ACC112 (cell line): Measurements from ENCODE around the gene TMPRSS9.
"Not testable (repeated sequence)": the region's sequence is repeated elsewhere in the genome, so short reads cannot be mapped to it uniquely, and the experiment has no call there.

Source experiments
- H2AFZ ChIP-seq: fragments of 200-600 bp; sonication (generic); one replicate; pipeline ENCODE4 v1.6.0; 2017; ENCODE audit warnings: antibody characterized with exemption, low read length; ENCODE audit not compliant: unreplicated experiment
- H3K27ac ChIP-seq: fragments of 200-600 bp; sonication (generic); 2 replicates; pipeline ENCODE4 v1.5.1; 2014; ENCODE audit warnings: low read depth, mild to moderate bottlenecking, antibody characterized with exemption, low read length, moderate library complexity
- H3K27me3 ChIP-seq: fragments of 200-600 bp; sonication (generic); 2 replicates; pipeline ENCODE4 v1.6.1; 2014; ENCODE audit warnings: mild to moderate bottlenecking, antibody characterized with exemption, low read length, moderate library complexity, mixed read lengths; ENCODE audit not compliant: insufficient read depth
- H3K36me3 ChIP-seq: fragments of 200-600 bp; sonication (generic); 2 replicates; pipeline ENCODE4 v1.6.1; 2016; ENCODE audit warnings: mild to moderate bottlenecking, antibody characterized with exemption, low read length, moderate library complexity, mixed read lengths; ENCODE audit not compliant: insufficient read depth
- H3K4me1 ChIP-seq: fragments of 200-600 bp; sonication (generic); one replicate; pipeline ENCODE4 v1.6.1; 2016; ENCODE audit warnings: low read length, mixed read lengths; ENCODE audit not compliant: insufficient read depth, unreplicated experiment, control insufficient read depth
- H3K4me3 ChIP-seq: fragments of 200-600 bp; sonication (generic); 2 replicates; pipeline ENCODE4 v1.5.1; 2014; ENCODE audit warnings: mild to moderate bottlenecking, low read depth, low read length
- H3K79me2 ChIP-seq: fragments of 200-600 bp; sonication (generic); one replicate; pipeline ENCODE4 v1.6.0; 2016; ENCODE audit warnings: low read length; ENCODE audit not compliant: control insufficient read depth, unreplicated experiment, insufficient read depth

TMPRSS9 gene

DNA sequence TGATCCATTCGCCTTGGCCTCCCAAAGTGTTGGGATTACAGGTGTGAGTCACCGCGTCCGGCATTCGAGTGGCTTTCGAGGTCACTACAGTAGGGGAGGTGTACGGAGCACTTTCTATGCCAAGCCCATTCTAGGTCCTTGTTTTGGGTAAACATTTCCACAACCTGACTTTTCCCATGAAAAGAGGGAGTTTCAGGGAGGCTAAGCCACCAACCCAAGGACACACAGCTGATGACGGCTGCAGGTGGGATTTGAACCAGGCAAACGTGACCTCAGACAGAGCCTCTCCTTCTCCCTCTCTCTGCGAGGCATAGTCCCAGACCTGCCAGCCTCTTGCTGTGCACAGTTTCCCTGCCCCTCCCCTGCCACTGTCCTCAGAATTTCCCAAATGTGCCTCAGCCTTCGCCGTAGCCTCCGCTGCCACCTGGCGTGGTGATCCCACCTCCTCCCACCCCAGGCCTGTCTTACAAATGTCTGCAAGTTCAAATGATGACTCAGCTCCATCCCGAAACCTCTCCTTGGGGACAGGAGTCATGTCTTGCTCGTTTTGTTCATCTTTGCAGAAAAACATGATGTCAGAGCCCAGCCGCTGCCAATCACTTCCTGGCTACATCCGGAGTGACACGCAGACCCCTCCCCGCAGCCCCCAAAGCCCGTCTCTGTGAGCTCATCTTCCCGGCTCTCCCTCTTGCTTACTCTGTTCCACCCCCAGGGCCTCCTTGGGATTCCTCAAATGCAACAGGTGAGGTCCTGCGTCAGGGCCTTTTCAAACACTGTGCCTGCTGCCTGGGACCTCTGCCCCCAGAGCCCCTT, 109.2 kb downstream of the TMPRSS9 start:
- Histone ChIP-seq H3K27ac (peak overlapping the region; percentile 61), H3K4me3 (no peak overlapping the region), H2AFZ (no peak overlapping the region), H3K4me1 (peaks cover 16% of the 10 kb centered on the region), H3K36me3 (no peaks in the 10 kb centered on the region), H3K27me3 (no peaks in the 10 kb centered on the region), H3K79me2 (no peaks in the 10 kb centered on the region)

DNA sequence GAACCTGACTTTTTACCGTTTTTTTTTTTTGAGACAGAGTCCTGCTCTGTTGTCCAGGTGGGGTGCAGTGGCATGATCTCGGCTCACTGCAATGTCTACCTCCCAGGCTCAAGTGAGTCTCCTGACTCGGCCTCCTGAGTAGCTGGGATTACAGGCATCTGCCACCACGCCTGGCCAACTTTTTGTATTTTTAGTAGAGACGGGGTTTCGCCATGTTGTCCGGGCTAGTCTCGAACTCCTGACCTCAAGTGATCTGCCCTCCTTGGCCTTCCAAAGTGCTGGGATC, 109.8 kb downstream of the TMPRSS9 start:
- Histone ChIP-seq H3K4me1 (peaks cover 16% of the 10 kb centered on the region), H3K27ac (peak overlapping the region; percentile 30; the same call in 1 of the 2 replicates)
- not testable (repeated sequence) for H3K4me3 ChIP-seq, H2AFZ ChIP-seq, H3K36me3 ChIP-seq, H3K79me2 ChIP-seq, H3K27me3 ChIP-seq

DNA sequence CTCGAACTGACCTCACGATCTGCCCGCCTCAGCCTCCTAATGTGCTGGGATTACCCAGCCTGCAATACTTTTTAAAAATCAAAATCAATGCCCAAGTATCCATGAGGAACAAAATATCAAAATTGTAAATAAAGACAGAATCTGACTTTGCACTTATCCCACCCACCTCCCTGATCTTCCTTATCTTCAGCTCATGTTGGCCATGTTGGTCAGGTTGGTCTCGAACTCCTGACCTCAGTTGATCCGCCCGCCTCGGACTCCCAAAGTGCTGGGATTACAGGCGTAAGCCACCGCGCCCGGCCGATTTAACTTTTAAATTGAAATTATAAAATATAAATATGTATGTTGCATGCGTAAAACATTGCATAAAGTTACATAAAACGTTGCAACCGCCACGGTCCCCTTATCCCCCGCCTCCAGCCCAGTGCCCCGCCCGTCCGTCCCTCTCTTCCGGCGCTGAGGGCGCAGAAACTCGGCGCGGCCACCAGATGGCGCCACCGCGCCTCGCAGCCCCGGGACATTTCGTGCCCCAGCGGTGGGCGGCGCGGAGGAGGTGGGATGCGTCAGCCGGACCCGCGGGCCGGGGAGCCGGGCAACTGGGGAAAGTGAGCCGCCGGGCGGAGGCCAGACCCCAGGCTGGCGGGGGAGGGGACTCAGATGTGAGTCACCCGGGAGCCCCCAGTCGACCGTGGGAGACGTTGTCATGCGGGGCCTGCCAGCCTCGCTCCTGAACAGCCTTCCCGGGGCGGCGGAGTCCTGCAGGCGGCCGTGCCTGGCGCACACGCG, 114.4 kb downstream of the TMPRSS9 start:
- Histone ChIP-seq H3K4me3 (peak overlapping the region; percentile 100), H3K36me3 (peaks cover 21% of the 10 kb centered on the region), H3K27ac (peak overlapping the region; percentile 76), H2AFZ (no peak overlapping the region), H3K27me3 (no peaks in the 10 kb centered on the region), H3K79me2 (peaks cover 32% of the 10 kb centered on the region), H3K4me1 (peaks cover 5% of the 10 kb centered on the region)

DNA sequence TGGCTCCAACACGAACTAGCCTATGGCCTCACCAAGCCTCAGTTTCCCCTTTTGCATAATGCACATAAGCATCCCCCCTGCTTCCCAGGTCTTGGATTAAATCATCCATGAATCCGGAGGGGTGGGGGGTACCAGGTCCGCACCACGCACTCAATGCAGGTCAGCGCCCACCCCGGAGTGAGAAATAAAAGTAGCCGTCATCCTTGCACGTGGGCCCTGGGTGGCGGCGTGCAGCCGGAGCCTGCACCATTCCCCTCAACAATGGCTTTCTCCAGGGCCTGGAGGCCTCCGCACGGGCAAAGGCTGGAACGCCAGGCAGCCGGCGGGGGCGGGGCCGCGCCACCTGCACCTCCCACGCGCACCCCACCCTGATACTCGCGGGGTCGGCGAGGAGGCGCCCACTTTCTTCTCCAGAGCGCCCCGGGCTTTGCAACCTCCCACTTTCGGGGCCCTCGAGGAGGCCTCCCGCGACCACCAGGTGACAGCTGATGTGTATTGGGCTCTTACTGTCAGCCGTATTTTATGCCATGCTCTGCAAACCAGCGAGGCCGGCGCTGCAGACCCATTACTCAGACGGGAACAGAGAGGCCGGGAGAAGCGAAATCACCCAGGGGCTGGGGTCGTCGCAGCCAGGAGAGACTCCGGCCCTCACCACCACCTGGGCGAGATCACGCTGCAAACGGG, 115.1 kb downstream of the TMPRSS9 start:
- Histone ChIP-seq H3K4me1 (no peaks in the 10 kb centered on the region), H3K27me3 (no peaks in the 10 kb centered on the region), H2AFZ (no peak overlapping the region), H3K36me3 (peaks cover 21% of the 10 kb centered on the region), H3K4me3 (peak overlapping the region; percentile 100), H3K27ac (peak overlapping the region; percentile 76), H3K79me2 (peaks cover 32% of the 10 kb centered on the region)
